K562 (cell line): ENCODE measurements around the gene TMEM50B. TPM values are rescaled to one million over a fixed set of nuclear protein-coding genes. Genes with fewer than 3 reads are reported as not detected.

Experiments used
- ATAC-seq: fragments of 200-7000 bp; cut with Tn5 transposase; 3 replicates; pipeline ENCODE4 v1.9.1; 2020; ENCODE audit warnings: moderate library complexity
- BruUV-seq: library from RNA; stranded (reverse); fragments of 400-500 nt; replicated peaks from 2 replicates; lab custom pipeline; 2021; lab: Mats Ljungman, UMichigan
- CTCF ChIA-PET: fragments of 300-600 bp; formaldehyde crosslinking; extraction: SDS; loops from one replicate; lab custom pipeline; 2021; ENCODE audit warnings: low intra/inter-chr PET ratio; lab: Yijun Ruan, JAX
- POLR2A ChIA-PET: fragments of 300-600, 350-650 bp; sonication (Branson Sonifier 250); formaldehyde crosslinking; extraction: SDS; loops from one replicate; lab custom pipeline; 2021; ENCODE audit warnings: antibody characterized with exemption, inconsistent platforms; lab: Yijun Ruan, JAX
- DNase-seq, 4 experiments: peaks; one replicate each; pipeline versions ENCODE4 v3.0.0 to v3.0.0-alpha.2; 2011 to 2018; ENCODE audit warnings: low spot score in 3 of 4, mixed read lengths in 3 of 4; ENCODE audit errors: extremely low read depth in 1 of 4
- FAIRE-seq: peaks from 2 replicates; lab custom pipeline; 2011; peaks lifted over from hg19 to GRCh38; lab: Jason Lieb, UNC
- H2AFZ ChIP-seq: 2 replicates; pipeline ENCODE4 v1.6.0; 2011; ENCODE audit warnings: low read depth, low read length, control low read depth, inconsistent platforms
- H3K27ac ChIP-seq: fragments of 200-600 bp; 3 replicates; pipeline ENCODE4 v1.8.0; 2011; ENCODE audit warnings: low read depth, mild to moderate bottlenecking, control low read depth, inconsistent platforms, low read length, moderate library complexity, mixed read lengths; ENCODE audit errors: extremely low read depth
- H3K27me3 ChIP-seq, 2 experiments: fragments of 300-600 bp in 1 of 2; 2 replicates in 1 of 2; 3 replicates in 1 of 2; pipeline versions ENCODE4 v1.6.0 to v1.8.0; 2011; ENCODE audit warnings: inconsistent platforms in 2 of 2, low read length in 2 of 2, mild to moderate bottlenecking in 1 of 2, mixed read lengths in 1 of 2, moderate library complexity in 1 of 2; ENCODE audit not compliant: control insufficient read depth in 2 of 2, insufficient read depth in 2 of 2
- H3K36me3 ChIP-seq: fragments of 300-600 bp; 3 replicates; pipeline ENCODE4 v1.8.0; 2011; ENCODE audit warnings: mild to moderate bottlenecking, low read length, inconsistent platforms; ENCODE audit not compliant: control insufficient read depth, insufficient read depth
- H3K4me1 ChIP-seq, 2 experiments: fragments of 200-600 bp in 1 of 2; replicated peaks in 1 of 2; 2 replicates in 1 of 2; 3 replicates in 1 of 2; pipeline versions ENCODE4 v1.5.1 to v1.8.0; 2011; ENCODE audit warnings: inconsistent platforms in 2 of 2, low read length in 2 of 2, mild to moderate bottlenecking in 1 of 2, mixed read lengths in 1 of 2, moderate library complexity in 1 of 2; ENCODE audit not compliant: control insufficient read depth in 2 of 2, insufficient read depth in 2 of 2
- H3K4me2 ChIP-seq: 2 replicates; pipeline ENCODE4 v1.6.1; 2011; ENCODE audit warnings: low read length, control low read depth, inconsistent platforms, mixed read lengths; ENCODE audit not compliant: insufficient read depth
- H3K4me3 ChIP-seq: fragments of 200-600 bp; sonication (generic), shearing (Covaris generic); 2 replicates; pipeline ENCODE4 v1.5.1; 2016; ENCODE audit warnings: control low read depth, inconsistent platforms
- H3K79me2 ChIP-seq: fragments of 200-600 bp; 3 replicates; pipeline ENCODE4 v1.8.0; 2011; ENCODE audit warnings: low read length, inconsistent platforms; ENCODE audit not compliant: control insufficient read depth, insufficient read depth
- H3K9ac ChIP-seq, 2 experiments: 2 replicates each; pipeline versions ENCODE4 v1.6.0 to v1.6.1; 2011; ENCODE audit warnings: low read depth in 2 of 2, low read length in 2 of 2, control low read depth in 1 of 2, inconsistent platforms in 1 of 2, mild to moderate bottlenecking in 1 of 2, mixed read lengths in 1 of 2; ENCODE audit not compliant: insufficient read depth in 1 of 2
- H3K9me1 ChIP-seq: one replicate; pipeline ENCODE4 v1.6.0; 2011; ENCODE audit warnings: inconsistent platforms, mild to moderate bottlenecking, low read length, moderate library complexity; ENCODE audit not compliant: control insufficient read depth, insufficient read depth
- H3K9me3 ChIP-seq: replicated peaks from 2 replicates; pipeline ENCODE4 v1.5.1; 2011; ENCODE audit warnings: low read depth, low read length, inconsistent platforms; ENCODE audit not compliant: control insufficient read depth, insufficient read depth
- H4K20me1 ChIP-seq: replicated peaks from 2 replicates; pipeline ENCODE4 v1.6.1; 2011; ENCODE audit warnings: low read length, inconsistent platforms, mixed read lengths; ENCODE audit not compliant: control insufficient read depth, insufficient read depth
- ATF3 ChIP-seq, 2 experiments: fragments of 450-650 bp in 1 of 2; sonication (generic) in 1 of 2; formaldehyde crosslinking in 1 of 2; IDR thresholded peaks in 1 of 2; conservative IDR thresholded peaks in 1 of 2; 2 replicates each; pipeline versions ENCODE4 v1.6.1 to v1.8.1; 2016 to 2023; ENCODE audit warnings: mild to moderate bottlenecking in 2 of 2, moderate library complexity in 2 of 2, inconsistent platforms in 1 of 2, missing genetic modification reagents in 1 of 2
- BHLHE40 ChIP-seq: IDR thresholded peaks from 2 replicates; pipeline ENCODE4 v1.6.1; 2011; ENCODE audit warnings: low read length, improper control_type of control experiment
- CBX3 ChIP-seq, 2 experiments: IDR thresholded peaks; 1 replicate in 1 of 2; 2 replicates in 1 of 2; pipeline ENCODE4 v1.6.1; 2012; ENCODE audit warnings: inconsistent platforms in 2 of 2, low read length in 2 of 2, borderline replicate concordance in 1 of 2, control low read depth in 1 of 2
- FOXP1 ChIP-seq: sonication (generic); formaldehyde crosslinking; IDR thresholded peaks from 2 replicates; pipeline ENCODE4 v1.8.0; 2022; ENCODE audit warnings: mild to moderate bottlenecking, missing genetic modification reagents
- HCFC1 ChIP-seq: IDR thresholded peaks from 2 replicates; pipeline ENCODE4 v1.6.1; 2012; ENCODE audit warnings: low read depth, low read length, improper control_type of control experiment
- HMGXB4 ChIP-seq: sonication (generic); formaldehyde crosslinking; IDR thresholded peaks from 2 replicates; pipeline ENCODE4 v1.8.1; 2023; ENCODE audit warnings: mild to moderate bottlenecking, missing genetic modification reagents
- KDM4B ChIP-seq, 2 experiments: fragments of 450-650 bp in 1 of 2; sonication (generic) in 1 of 2; IDR thresholded peaks; 2 replicates each; pipeline ENCODE4 v1.6.1; 2016 to 2017; ENCODE audit warnings: borderline replicate concordance in 2 of 2, antibody characterized with exemption in 1 of 2, low read depth in 1 of 2, mild to moderate bottlenecking in 1 of 2
- MBD2 ChIP-seq: sonication (generic); IDR thresholded peaks from 2 replicates; pipeline ENCODE4 v1.6.1; 2016; ENCODE audit warnings: low read depth, borderline replicate concordance
- NR2C1 ChIP-seq, 2 experiments: fragments of 450-650 bp; IDR thresholded peaks; 2 replicates each; pipeline ENCODE4 v1.6.1; 2017; ENCODE audit warnings: mild to moderate bottlenecking in 2 of 2, antibody characterized with exemption in 1 of 2, inconsistent platforms in 1 of 2, missing compliant biosample characterization in 1 of 2, missing genetic modification characterization in 1 of 2
- PHF8 ChIP-seq: fragments of 200-600 bp; sonication (generic); IDR thresholded peaks from 2 replicates; pipeline ENCODE4 v1.6.1; 2012; ENCODE audit warnings: mixed run types, mild to moderate bottlenecking, inconsistent platforms, low read length, moderate library complexity, borderline replicate concordance
- PKNOX1 ChIP-seq: fragments of 450-650 bp; IDR thresholded peaks from 2 replicates; pipeline ENCODE4 v1.6.1; 2016
- TAL1 ChIP-seq: fragments of 450-650 bp; IDR thresholded peaks from 2 replicates; pipeline ENCODE4 v1.6.1; 2016; ENCODE audit warnings: mild to moderate bottlenecking
- ZNF639 ChIP-seq, 2 experiments: fragments of 200-800 bp in 1 of 2; sonication (Bioruptor generic) in 1 of 2; sonication (generic) in 1 of 2; formaldehyde crosslinking in 1 of 2; IDR thresholded peaks in 1 of 2; conservative IDR thresholded peaks in 1 of 2; 2 replicates each; pipeline versions ENCODE4 v1.5.0 to v1.6.1; 2016 to 2020; ENCODE audit warnings: missing compliant biosample characterization in 1 of 2, missing genetic modification characterization in 1 of 2, missing genetic modification reagents in 1 of 2
- WGBS: fragments of 100-300 bp; shearing (Covaris generic); methylation state at CpG from one replicate; pipeline ENCODE4 v1.1.6; 2016; ENCODE audit warnings: low coverage, mixed read lengths; ENCODE audit not compliant: insufficient coverage; ENCODE audit errors: missing lambda C conversion rate; 5-methylcytosine and 5-hydroxymethylcytosine counted together
- in situ Hi-C: fragments of 300-500 bp; cut with MboI; formaldehyde crosslinking; loops from 4 replicates; pipeline ENCODE4 v1.15.0; 2018; ENCODE audit warnings: inconsistent platforms, mixed read lengths
- intact Hi-C: fragments of 100-400 bp; cut with micrococcal nuclease; formaldehyde crosslinking; loops from 2 replicates; pipeline ENCODE4 v1.14.2; 2022
- polyA plus RNA-seq, 8 experiments: library from polyadenylated mRNA; depleted of rRNA in 4 of 8; stranded (reverse) in 5 of 8; unstranded in 3 of 8; fragments of >200 nt; fragmentation: Nextera tagmentation in 2 of 8; fragmentation: Illumina TruSeq in 1 of 8; extraction: Ambion mirVana in 2 of 8; extraction: Trizol in 1 of 8; gene quantifications; 2 replicates each; pipeline versions ENCODE4 v1.2.1 to v1.2.3, GENCODE V29; 2011 to 2014; ENCODE audit warnings: inconsistent platforms in 1 of 8, missing spikeins in 1 of 8
- total RNA-seq, 7 experiments: library from RNA; depleted of rRNA in 6 of 7; stranded (reverse); fragments of >200 nt in 6 of 7; fragmentation: Illumina TruSeq in 2 of 7; extraction: Trizol in 2 of 7; gene quantifications; 2 replicates each; pipeline versions ENCODE4 v1.2.1 to v1.2.3, GENCODE V29; 2011 to 2021; ENCODE audit warnings: low replicate concordance in 1 of 7

The TMEM50B gene
- total and polyA plus RNA-seq, 9 of the 15 experiments (the other 6 are each of a cell fraction or from before 2014, with no cell fraction given) = 20.5 to 64.6 (median 28.9) TPM

DNA sequence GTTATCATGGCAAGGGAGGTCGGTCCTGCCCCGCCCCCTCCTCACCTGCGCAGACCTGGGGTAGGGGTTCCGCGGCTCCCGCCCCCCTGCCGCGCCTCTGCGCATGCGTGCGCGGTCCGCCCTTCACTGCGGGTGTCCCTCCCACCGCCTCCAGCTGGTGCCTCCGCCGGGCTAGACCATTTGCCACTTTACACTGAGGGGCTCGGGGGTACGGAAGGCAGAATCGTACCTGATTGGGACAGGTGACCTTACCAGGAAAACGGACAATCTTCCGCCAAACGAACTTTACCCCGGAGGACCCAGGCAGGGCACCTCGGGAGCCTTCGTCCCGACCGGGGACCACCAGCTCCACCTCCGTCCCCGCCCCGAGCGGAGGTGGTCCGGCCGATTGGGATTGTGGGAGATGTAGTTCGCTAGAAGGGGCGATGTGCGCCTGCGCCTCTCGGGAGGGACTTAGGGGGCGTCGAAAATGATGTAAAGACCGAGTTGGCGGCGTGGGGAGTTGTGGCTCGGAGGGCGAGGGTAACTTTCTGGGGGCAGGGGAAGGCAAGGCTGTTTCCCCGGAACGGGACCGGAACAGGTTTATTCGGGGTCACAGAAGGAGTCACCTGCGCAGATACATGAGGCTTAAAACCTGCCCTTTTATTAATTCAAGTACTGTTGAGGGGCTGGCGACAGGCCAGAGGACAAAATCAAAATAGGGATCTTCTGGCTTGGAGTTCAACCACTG, 11.8 kb upstream of the TMEM50B start, which contains the start of gene DNAJC28:
Gene DNAJC28, minus strand, starts transcription at position 344 of the 730 bp plus-strand sequence. CDS start 2,323 bp downstream, outside the sequence.
- peaks cover 0 to 10% of the 10 kb centered on the region in 2 experiments; a peak in 3 of 5 replicates for H3K4me1 ChIP-seq
- intact Hi-C loops = no loop called here
- TF ChIP-seq HCFC1 (peak; percentile 95), CBX3 (IDR thresholded peaks at IDR 0.05; ENCODE audit: borderline replicate concordance in 1 of 2, low read length in 2 of 2) (0 out of 3 replicates have a peak, but pooled peaks of 1 of the 2 experiments have one; percentile 33), PKNOX1 (peak; percentile 24; the same call in 1 of the 2 replicates), KDM4B (IDR thresholded peaks at IDR 0.05; ENCODE audit: borderline replicate concordance in 2 of 2, low read depth in 1 of 2) (no peak), PHF8 (peak; percentile 74; the same call in 1 of the 2 replicates), HMGXB4 (CRISPR knock-in tag) (no peak; the same call in none of the 2 replicates), ATF3 (IDR thresholded peaks at IDR 0.05) (peak; percentile 32; the same call in 1 of the 2 replicates), ATF3 (CRISPR knock-in tag; conservative IDR thresholded peaks at IDR 0.05) (no peak; the same call in 1 of the 2 replicates), MBD2 (peak; percentile 96), TAL1 (0 out of 2 replicates have a peak, but pooled peaks have one; percentile 4), FOXP1 (CRISPR knock-in tag) (0 out of 2 replicates have a peak, but pooled peaks have one; percentile 29), BHLHE40 (peak; percentile 88), ZNF639 (CRISPR knock-in tag; conservative IDR thresholded peaks at IDR 0.05 in 1 of 2, IDR thresholded peaks at IDR 0.05 in 1 of 2) (0 out of 4 replicates have a peak, but pooled peaks of 1 of the 2 experiments have one; percentile 19), NR2C1 (IDR thresholded peaks at IDR 0.05) (peak; percentile 76), NR2C1 (tag; IDR thresholded peaks at IDR 0.05) (peak; percentile 77)

More for the DNA sequence above, 11.8 kb upstream of the TMEM50B start, which contains the start of gene DNAJC28:
- Histone ChIP-seq H2AFZ (peak within 1 kb of the TSS; percentile 100), H3K4me2 (peak within 1 kb of the TSS; percentile 91), H3K9me3 (no peaks in the 10 kb centered on the region), H3K9me1 (no peaks in the 10 kb centered on the region), H4K20me1 (no peaks in the 10 kb centered on the region), H3K9ac (peak within 1 kb of the TSS; percentile 77 to 94), H3K79me2 (no peaks in the 10 kb centered on the region), H3K27ac (peak within 1 kb of the TSS; percentile 66), H3K27me3 (no peaks in the 10 kb centered on the region), H3K36me3 (no peaks in the 10 kb centered on the region), H3K4me3 (peak within 1 kb of the TSS; percentile 73)
- no TSS peak for BruUV-seq
- FAIRE-seq = peak; percentile 93
- POLR2A ChIA-PET = interaction anchor here (0.6 to 2.5 kb wide), 11 partner anchors 9 to 292 kb away, joined by 3 to 54 read pairs (median 3); partner anchors contain the start of gene TMEM50B
- ATAC-seq = peak; percentile 97
- in situ Hi-C loops = no loop called here
- CTCF ChIA-PET = interaction anchor here (1.1 kb wide), 1 partner anchor 11 kb away, joined by 4 read pairs; no protein-coding TSS in a partner anchor
- WGBS = under 1% methylated on average over 52 of the region's 52 CpGs
- peak; percentile 98 to 99 (median 98) for DNase-seq
